AG09309 (cell line): ENCODE measurements around the gene SFR1.
A peak's percentile ranks its signal among the peaks of the same experiment; 100 is the strongest.

Source experiments
- DNase-seq: peaks from one replicate; pipeline ENCODE4 v3.0.0-alpha.2; 2010; ENCODE audit warnings: low read depth
- H3K4me3 ChIP-seq: 2 replicates; pipeline ENCODE4 v1.5.1; 2011; ENCODE audit warnings: mild to moderate bottlenecking, low read depth, low read length, moderate library complexity; ENCODE audit not compliant: control insufficient read depth
- TF ChIP-seq, protein P1 (sequence below): IDR thresholded peaks from 2 replicates; pipeline ENCODE4 v1.5.1; 2011; ENCODE audit warnings: mild to moderate bottlenecking, low read depth, low read length, inconsistent platforms; ENCODE audit not compliant: insufficient read depth, control insufficient read depth; ENCODE audit errors: missing control alignments

SFR1 gene

DNA sequence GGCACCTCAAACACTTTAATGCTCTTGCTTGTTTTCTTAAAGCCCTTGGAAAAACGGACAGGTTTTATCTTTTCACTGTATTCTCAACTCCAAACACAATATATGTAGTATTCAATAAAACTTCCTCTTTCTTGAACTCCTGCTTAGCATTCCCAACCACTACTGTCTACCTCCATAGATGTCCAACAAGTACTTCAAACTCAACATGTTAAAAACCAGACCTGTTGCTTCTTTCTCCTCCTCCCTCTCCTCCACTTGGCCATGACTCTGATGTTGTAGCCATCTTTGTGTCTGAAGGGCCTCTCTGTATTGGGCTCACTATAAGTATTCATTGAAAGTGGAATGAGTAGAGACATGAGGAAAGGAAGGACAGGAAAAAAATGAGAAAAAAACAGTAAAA lies 20.1 kb upstream of the SFR1 start:
- DNase-seq: no peak
- H3K4me3 ChIP-seq: no peak overlapping the region
- TF ChIP-seq, protein P1, sequence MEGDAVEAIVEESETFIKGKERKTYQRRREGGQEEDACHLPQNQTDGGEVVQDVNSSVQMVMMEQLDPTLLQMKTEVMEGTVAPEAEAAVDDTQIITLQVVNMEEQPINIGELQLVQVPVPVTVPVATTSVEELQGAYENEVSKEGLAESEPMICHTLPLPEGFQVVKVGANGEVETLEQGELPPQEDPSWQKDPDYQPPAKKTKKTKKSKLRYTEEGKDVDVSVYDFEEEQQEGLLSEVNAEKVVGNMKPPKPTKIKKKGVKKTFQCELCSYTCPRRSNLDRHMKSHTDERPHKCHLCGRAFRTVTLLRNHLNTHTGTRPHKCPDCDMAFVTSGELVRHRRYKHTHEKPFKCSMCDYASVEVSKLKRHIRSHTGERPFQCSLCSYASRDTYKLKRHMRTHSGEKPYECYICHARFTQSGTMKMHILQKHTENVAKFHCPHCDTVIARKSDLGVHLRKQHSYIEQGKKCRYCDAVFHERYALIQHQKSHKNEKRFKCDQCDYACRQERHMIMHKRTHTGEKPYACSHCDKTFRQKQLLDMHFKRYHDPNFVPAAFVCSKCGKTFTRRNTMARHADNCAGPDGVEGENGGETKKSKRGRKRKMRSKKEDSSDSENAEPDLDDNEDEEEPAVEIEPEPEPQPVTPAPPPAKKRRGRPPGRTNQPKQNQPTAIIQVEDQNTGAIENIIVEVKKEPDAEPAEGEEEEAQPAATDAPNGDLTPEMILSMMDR: no peak

DNA sequence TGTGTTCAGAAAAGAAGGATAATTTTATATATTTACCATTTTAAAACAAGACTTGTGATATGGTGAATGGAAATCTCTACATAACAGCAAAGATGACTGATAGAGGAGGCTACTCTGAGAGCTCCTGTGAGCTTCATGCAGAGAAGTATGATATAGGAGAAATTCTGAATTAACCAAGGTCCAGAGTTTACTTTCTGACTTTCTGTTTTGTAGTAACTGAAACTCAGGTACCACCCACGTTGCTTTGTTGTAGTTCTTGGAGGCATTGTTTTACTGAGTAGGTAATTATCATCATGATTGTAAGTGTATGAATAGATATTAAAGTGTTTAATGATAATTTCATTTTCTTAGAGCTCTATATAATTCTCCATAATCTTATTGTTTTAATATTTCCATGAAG lies 18.0 kb upstream of the SFR1 start:
- DNase-seq: no peak
- TF ChIP-seq, protein P1: no peak
- no peak overlapping the region for H3K4me3 ChIP-seq

GRCh38 chr10:104104418-104104817 lies 17.6 kb upstream of the SFR1 start:
- no peak overlapping the region for H3K4me3 ChIP-seq
- TF ChIP-seq, protein P1: no peak
- no peak for DNase-seq

GRCh38 chr10:104104926-104105325 lies 17.0 kb upstream of the SFR1 start:
- no peak for DNase-seq
- TF ChIP-seq, protein P1: no peak
- no peak overlapping the region for H3K4me3 ChIP-seq

DNA sequence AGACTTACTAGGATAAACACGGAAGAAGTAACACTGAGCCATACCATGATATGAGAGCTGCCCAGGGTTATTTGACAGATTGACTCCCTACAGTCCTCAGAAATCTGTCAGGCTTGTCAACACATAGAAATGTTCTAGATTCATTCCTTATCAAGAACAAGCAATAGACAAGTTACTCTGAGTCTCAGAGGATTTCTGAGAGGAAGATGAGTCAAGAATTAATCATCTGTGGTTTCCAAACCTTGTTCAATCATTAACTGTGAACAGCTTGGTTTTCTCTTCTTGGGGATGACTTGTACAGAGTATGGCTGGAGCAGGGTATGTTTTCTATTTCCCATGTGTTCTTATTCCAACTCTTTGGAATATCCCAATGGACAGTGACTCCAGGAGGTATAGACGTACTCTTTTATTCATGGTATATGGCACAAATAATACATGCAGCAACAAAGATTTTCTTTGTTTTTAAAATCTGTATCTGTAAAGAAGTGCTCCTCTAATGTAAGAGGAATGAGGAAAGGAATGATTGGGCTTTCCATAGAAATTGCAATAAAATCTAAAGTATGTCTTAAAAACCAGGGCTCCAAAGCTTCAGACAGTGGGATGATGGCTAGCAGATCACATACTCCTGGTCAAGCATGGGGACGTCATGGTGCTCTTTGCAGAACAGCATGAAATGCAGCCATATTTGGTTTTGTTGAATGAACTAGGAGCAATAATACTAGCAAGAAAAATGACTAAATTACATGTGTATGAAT lies 11.9 kb upstream of the SFR1 start:
- TF ChIP-seq, protein P1: no peak
- no peak overlapping the region for H3K4me3 ChIP-seq
- DNase-seq: peak; percentile 41

GRCh38 chr10:104113376-104113956 lies 8.5 kb upstream of the SFR1 start:
- TF ChIP-seq, protein P1: no peak
- no peak for DNase-seq

GRCh38 chr10:104117839-104118323 lies 4.1 kb upstream of the SFR1 start:
- no peak for DNase-seq
- TF ChIP-seq, protein P1: no peak
- no peak overlapping the region for H3K4me3 ChIP-seq

More at GRCh38 chr10:104113376-104113956, 8.5 kb upstream of the SFR1 start:
- H3K4me3 ChIP-seq: no peak overlapping the region
